GM12878 (cell line): ENCODE results near the gene DLG4. TPM values are rescaled to one million over a fixed set of nuclear protein-coding genes. Genes with fewer than 3 reads are reported as not detected.

ENCODE experiments used
- E4F1 ChIP-seq: fragments of 450-650 bp; IDR thresholded peaks from 2 replicates; pipeline ENCODE4 v1.6.1; 2018; ENCODE audit warnings: borderline replicate concordance, mild to moderate bottlenecking; ENCODE audit not compliant: partially characterized antibody
- HCFC1 ChIP-seq: fragments of 150-350 bp; IDR thresholded peaks from 2 replicates; pipeline ENCODE4 v1.6.1; 2014; ENCODE audit warnings: low read length
- IRF4 ChIP-seq: IDR thresholded peaks from 2 replicates; pipeline ENCODE4 v1.6.1; 2011; ENCODE audit warnings: low read depth, low read length
- LARP7 ChIP-seq: fragments of 450-650 bp; IDR thresholded peaks from 2 replicates; pipeline ENCODE4 v1.6.1; 2017; ENCODE audit warnings: mild to moderate bottlenecking
- MAX ChIP-seq: IDR thresholded peaks from 2 replicates; pipeline ENCODE4 v1.6.1; 2012; ENCODE audit warnings: low read depth, low read length, improper control_type of control experiment
- MEF2B ChIP-seq: fragments of 450-650 bp; IDR thresholded peaks from 2 replicates; pipeline ENCODE4 v1.6.1; 2018; ENCODE audit warnings: mild to moderate bottlenecking, moderate library complexity; ENCODE audit not compliant: partially characterized antibody, poor library complexity, severe bottlenecking
- MXI1 ChIP-seq: fragments of 150-350 bp; IDR thresholded peaks from 2 replicates; pipeline ENCODE4 v1.6.1; 2011; ENCODE audit warnings: low read depth, mild to moderate bottlenecking, inconsistent platforms, low read length, improper control_type of control experiment
- NKRF ChIP-seq: fragments of 450-650 bp; conservative IDR thresholded peaks from 2 replicates; pipeline ENCODE4 v1.6.1; 2017; ENCODE audit warnings: mild to moderate bottlenecking, moderate library complexity
- POU2F2 ChIP-seq: IDR thresholded peaks from 3 replicates; pipeline ENCODE4 v1.6.1; 2011; ENCODE audit warnings: low read depth, mild to moderate bottlenecking, low read length, borderline replicate concordance
- REST ChIP-seq: IDR thresholded peaks from 2 replicates; pipeline ENCODE4 v1.6.1; 2012; ENCODE audit warnings: mild to moderate bottlenecking, low read depth, low read length
- RFX5 ChIP-seq: IDR thresholded peaks from 2 replicates; pipeline ENCODE4 v1.6.1; 2011; ENCODE audit warnings: low read depth, low read length, improper control_type of control experiment
- SMARCA5 ChIP-seq: fragments of 450-650 bp; IDR thresholded peaks from 2 replicates; pipeline ENCODE4 v1.6.1; 2017; ENCODE audit warnings: mild to moderate bottlenecking
- TARDBP ChIP-seq: IDR thresholded peaks from 2 replicates; pipeline ENCODE4 v1.6.1; 2016; ENCODE audit warnings: borderline replicate concordance
- TBL1XR1 ChIP-seq: IDR thresholded peaks from 2 replicates; pipeline ENCODE4 v1.6.1; 2012; ENCODE audit warnings: low read depth, low read length, improper control_type of control experiment
- TCF7 ChIP-seq: IDR thresholded peaks from 2 replicates; pipeline ENCODE4 v1.6.1; 2014; ENCODE audit warnings: antibody characterized with exemption, borderline replicate concordance
- ZBTB40 ChIP-seq: fragments of 450-650 bp; IDR thresholded peaks from 2 replicates; pipeline ENCODE4 v1.6.1; 2016; ENCODE audit warnings: mild to moderate bottlenecking, moderate library complexity, borderline replicate concordance
- polyA plus RNA-seq, 11 experiments: library from polyadenylated mRNA; depleted of rRNA in 4 of 11; unstranded in 6 of 11; stranded (reverse) in 5 of 11; fragments of >200 nt; fragmentation: Nextera tagmentation in 4 of 11; fragmentation: Illumina TruSeq in 1 of 11; extraction: Ambion mirVana in 4 of 11; extraction: Trizol in 1 of 11; gene quantifications; 1 replicate in 1 of 11; 2 replicates in 10 of 11; pipeline versions ENCODE4 v1.2.1 to v1.2.3, GENCODE V29; 2011 to 2016; ENCODE audit warnings: inconsistent platforms in 2 of 11, missing spikeins in 2 of 11, low read depth in 1 of 11
- total RNA-seq, 4 experiments: library from RNA; depleted of rRNA in 3 of 4; stranded (reverse); fragments of >200 nt in 3 of 4; fragmentation: Illumina TruSeq in 1 of 4; extraction: Trizol in 1 of 4; gene quantifications; 2 replicates each; pipeline versions ENCODE4 v1.2.1 to v1.2.3, GENCODE V29; 2013 to 2021

DLG4 gene
- total and polyA plus RNA-seq, 10 of the 15 experiments (the other 5 are each of a cell fraction or from before 2014, with no cell fraction given) = 0.07 to 4.1 (median 1.3) TPM

- peak; percentile 70 for TF ChIP-seq E4F1
- peak; percentile 64 for TF ChIP-seq MEF2B
- TF ChIP-seq TARDBP = peak; percentile 98
- no peak for TF ChIP-seq RFX5
- peak; percentile 64 for TF ChIP-seq LARP7
- no peak for TF ChIP-seq TCF7
- peak; percentile 98 for TF ChIP-seq NKRF
- TF ChIP-seq REST = peak; percentile 17; the same call in 1 of the 2 replicates
- peak; percentile 53; the same call in 1 of the 2 replicates for TF ChIP-seq HCFC1
- peak; percentile 61; the same call in 1 of the 2 replicates for TF ChIP-seq IRF4
- peak; percentile 95 for TF ChIP-seq MAX
- TF ChIP-seq SMARCA5 = 0 out of 2 replicates have a peak, but pooled peaks have one; percentile 8
- TF ChIP-seq POU2F2 = peak; percentile 76; the same call in 2 of the 3 replicates
- TF ChIP-seq TBL1XR1 = 0 out of 2 replicates have a peak, but pooled peaks have one; percentile 58
- TF ChIP-seq MXI1 = no peak
- TF ChIP-seq ZBTB40 = peak; percentile 71
These were observed 23.2 kb upstream of the DLG4 start (continued) for GRCh38 chr17:7242717-7243452.
